RKO (cell line): ENCODE results near the gene VEZF1.
A peak's percentile ranks its signal among the peaks of the same experiment; 100 is the strongest.

Experiments
- DNase-seq: peaks from one replicate; pipeline ENCODE4 v3.0.0-alpha.2; 2016; ENCODE audit warnings: low spot score

VEZF1 gene

GRCh38 chr17:57999010-57999495, 11.0 kb upstream of the VEZF1 start:
- no peak for DNase-seq

GRCh38 chr17:57997085-57997809, 9.2 kb upstream of the VEZF1 start:
- DNase-seq, result no peak

GRCh38 chr17:57995076-57995956, 7.3 kb upstream of the VEZF1 start:
- peak; percentile 83 for DNase-seq

- no peak for DNase-seq
Measured at GRCh38 chr17:57994436-57994835, 6.4 kb upstream of the VEZF1 start.

- DNase-seq, result no peak
Measured at GRCh38 chr17:57993471-57994365, 5.7 kb upstream of the VEZF1 start.

GRCh38 chr17:57991537-57991936, 3.5 kb upstream of the VEZF1 start:
- DNase-seq, result no peak

- DNase-seq, result no peak
Measured at GRCh38 chr17:57990037-57990436, 2.0 kb upstream of the VEZF1 start.

GRCh38 chr17:57988301-57989250, 522 bp upstream of the VEZF1 start:
- DNase-seq, result peak; percentile 81

GRCh38 chr17:57986841-57987580, 1.0 kb downstream of the VEZF1 start:
- DNase-seq, result peak; percentile 84

GRCh38 chr17:57985675-57985974, 2.4 kb downstream of the VEZF1 start:
- peak; percentile 64 for DNase-seq

GRCh38 chr17:57984936-57985674, 2.9 kb downstream of the VEZF1 start:
- no peak for DNase-seq

- no peak for DNase-seq
Measured at GRCh38 chr17:57984261-57984890, 3.7 kb downstream of the VEZF1 start.

- no peak for DNase-seq
Measured at GRCh38 chr17:57983446-57983845, 4.6 kb downstream of the VEZF1 start.

- no peak for DNase-seq
Measured at GRCh38 chr17:57982452-57983170, 5.4 kb downstream of the VEZF1 start.

- no peak for DNase-seq
Measured at GRCh38 chr17:57980522-57980921, 7.5 kb downstream of the VEZF1 start.

- no peak for DNase-seq
Measured at GRCh38 chr17:57979076-57979475, 9.0 kb downstream of the VEZF1 start.

GRCh38 chr17:57976594-57976993, 11.5 kb downstream of the VEZF1 start:
- DNase-seq, result no peak

- DNase-seq, result no peak
Measured at GRCh38 chr17:57975044-57975443, 13.0 kb downstream of the VEZF1 start.
